DND-41 (cell line): ENCODE data around the gene KCNJ13.

Source experiments
- ATAC-seq: fragments of 200-7000 bp; cut with Tn5 transposase; 3 replicates; pipeline ENCODE4 v1.9.1; 2021; ENCODE audit warnings: low read depth; ENCODE audit not compliant: insufficient read depth
- DNase-seq: peaks from one replicate; pipeline ENCODE4 v3.0.0-alpha.2; 2020
- H2AFZ ChIP-seq: 2 replicates; pipeline ENCODE4 v1.6.0; 2012; ENCODE audit warnings: low read depth, low read length
- H3K27ac ChIP-seq: 2 replicates; pipeline ENCODE4 v1.5.1; 2012; ENCODE audit warnings: low read length, inconsistent platforms
- H3K27me3 ChIP-seq: fragments of 200-600 bp; sonication (generic); 2 replicates; pipeline ENCODE4 v1.6.0; 2012; ENCODE audit warnings: low read length, mild to moderate bottlenecking, inconsistent platforms; ENCODE audit not compliant: insufficient read depth, poor library complexity
- H3K36me3 ChIP-seq: 2 replicates; pipeline ENCODE4 v1.5.1; 2012; ENCODE audit warnings: low read length, inconsistent platforms; ENCODE audit not compliant: insufficient read depth
- H3K4me1 ChIP-seq: 2 replicates; pipeline ENCODE4 v1.5.1; 2012; ENCODE audit warnings: mild to moderate bottlenecking, low read length; ENCODE audit not compliant: insufficient read depth
- H3K4me2 ChIP-seq: 2 replicates; pipeline ENCODE4 v1.6.0; 2012; ENCODE audit warnings: mild to moderate bottlenecking, moderate library complexity, low read length, inconsistent platforms; ENCODE audit not compliant: insufficient read depth
- H3K4me3 ChIP-seq, 2 experiments: fragments of 200-600 bp in 1 of 2; shearing (Covaris generic) in 1 of 2; 2 replicates each; pipeline ENCODE4 v1.5.1; 2012 to 2016; ENCODE audit warnings: inconsistent platforms in 2 of 2, low read length in 2 of 2, mild to moderate bottlenecking in 2 of 2, low read depth in 1 of 2, moderate library complexity in 1 of 2
- H3K79me2 ChIP-seq: 2 replicates; pipeline ENCODE4 v1.6.0; 2012; ENCODE audit warnings: low read length, inconsistent platforms; ENCODE audit not compliant: insufficient read depth
- H3K9ac ChIP-seq: 2 replicates; pipeline ENCODE4 v1.6.0; 2012; ENCODE audit warnings: low read depth, mild to moderate bottlenecking, inconsistent platforms, low read length, moderate library complexity
- H3K9me3 ChIP-seq: 2 replicates; pipeline ENCODE4 v1.5.1; 2012; ENCODE audit warnings: low read length, moderate library complexity, mild to moderate bottlenecking, inconsistent platforms; ENCODE audit not compliant: insufficient read depth, severe bottlenecking
- H4K20me1 ChIP-seq: 2 replicates; pipeline ENCODE4 v1.6.0; 2012; ENCODE audit warnings: low read length; ENCODE audit not compliant: insufficient read depth
- EZH2 ChIP-seq: IDR thresholded peaks from 3 replicates; pipeline ENCODE4 v1.6.1; 2012; ENCODE audit warnings: borderline replicate concordance, low read depth, mild to moderate bottlenecking, moderate library complexity, low read length, inconsistent platforms; ENCODE audit not compliant: severe bottlenecking
- TF ChIP-seq, protein P1 (sequence below): IDR thresholded peaks from 2 replicates; pipeline ENCODE4 v1.5.1; 2012; ENCODE audit warnings: borderline replicate concordance, low read length, moderate library complexity, mild to moderate bottlenecking; ENCODE audit not compliant: poor library complexity, severe bottlenecking; ENCODE audit errors: extremely low read depth

Gene KCNJ13

GRCh38 chr2:232761301-232761907 is 15.0 kb downstream of the KCNJ13 start:
- TF ChIP-seq, protein P1, sequence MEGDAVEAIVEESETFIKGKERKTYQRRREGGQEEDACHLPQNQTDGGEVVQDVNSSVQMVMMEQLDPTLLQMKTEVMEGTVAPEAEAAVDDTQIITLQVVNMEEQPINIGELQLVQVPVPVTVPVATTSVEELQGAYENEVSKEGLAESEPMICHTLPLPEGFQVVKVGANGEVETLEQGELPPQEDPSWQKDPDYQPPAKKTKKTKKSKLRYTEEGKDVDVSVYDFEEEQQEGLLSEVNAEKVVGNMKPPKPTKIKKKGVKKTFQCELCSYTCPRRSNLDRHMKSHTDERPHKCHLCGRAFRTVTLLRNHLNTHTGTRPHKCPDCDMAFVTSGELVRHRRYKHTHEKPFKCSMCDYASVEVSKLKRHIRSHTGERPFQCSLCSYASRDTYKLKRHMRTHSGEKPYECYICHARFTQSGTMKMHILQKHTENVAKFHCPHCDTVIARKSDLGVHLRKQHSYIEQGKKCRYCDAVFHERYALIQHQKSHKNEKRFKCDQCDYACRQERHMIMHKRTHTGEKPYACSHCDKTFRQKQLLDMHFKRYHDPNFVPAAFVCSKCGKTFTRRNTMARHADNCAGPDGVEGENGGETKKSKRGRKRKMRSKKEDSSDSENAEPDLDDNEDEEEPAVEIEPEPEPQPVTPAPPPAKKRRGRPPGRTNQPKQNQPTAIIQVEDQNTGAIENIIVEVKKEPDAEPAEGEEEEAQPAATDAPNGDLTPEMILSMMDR = peak; percentile 62
- no peak for TF ChIP-seq EZH2
- Histone ChIP-seq H3K79me2 (no peaks in the 10 kb centered on the region), H3K4me1 (no peaks in the 10 kb centered on the region), H3K27ac (no peak overlapping the region), H3K27me3 (no peaks in the 10 kb centered on the region), H3K36me3 (peaks cover 72% of the 10 kb centered on the region), H3K4me3 (no peak overlapping the region), H3K9ac (no peak overlapping the region), H4K20me1 (peaks cover 2% of the 10 kb centered on the region; the same call in 1 of the 2 replicates), H2AFZ (no peak overlapping the region), H3K4me2 (no peak overlapping the region), H3K9me3 (no peaks in the 10 kb centered on the region)
- DNase-seq (peak; percentile 37), ATAC-seq (peak; percentile 62; the same call in 2 of the 3 replicates)

DNA sequence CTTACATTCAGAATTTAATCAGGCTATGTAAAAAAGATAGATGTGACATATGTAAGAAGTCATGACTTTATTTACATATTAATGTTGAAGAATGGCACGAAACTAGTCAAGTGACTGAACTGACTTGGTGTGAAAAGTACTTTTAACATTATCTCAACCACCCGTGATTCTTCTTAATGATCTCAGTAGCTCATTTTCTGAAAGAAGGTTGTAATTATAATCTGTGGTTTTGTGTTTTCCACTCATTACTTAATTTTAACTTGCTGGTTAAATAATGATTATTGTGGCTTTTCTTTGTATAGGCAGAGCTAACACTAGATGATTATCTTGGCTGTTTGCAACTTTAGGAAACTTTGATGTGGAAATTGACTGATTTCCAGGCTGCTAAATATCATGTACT is 18.5 kb downstream of the KCNJ13 start:
- Histone ChIP-seq H3K4me3 (no peak overlapping the region), H3K9ac (no peak overlapping the region), H3K27ac (no peak overlapping the region), H3K4me1 (no peaks in the 10 kb centered on the region), H3K79me2 (no peaks in the 10 kb centered on the region), H3K9me3 (no peaks in the 10 kb centered on the region), H3K36me3 (peaks cover 68% of the 10 kb centered on the region), H3K27me3 (no peaks in the 10 kb centered on the region), H2AFZ (no peak overlapping the region), H4K20me1 (peaks cover 2% of the 10 kb centered on the region; the same call in 1 of the 2 replicates), H3K4me2 (no peak overlapping the region)
- ATAC-seq = no peak
- no peak for DNase-seq
- no peak for TF ChIP-seq EZH2
- TF ChIP-seq, protein P1 = no peak

DNA sequence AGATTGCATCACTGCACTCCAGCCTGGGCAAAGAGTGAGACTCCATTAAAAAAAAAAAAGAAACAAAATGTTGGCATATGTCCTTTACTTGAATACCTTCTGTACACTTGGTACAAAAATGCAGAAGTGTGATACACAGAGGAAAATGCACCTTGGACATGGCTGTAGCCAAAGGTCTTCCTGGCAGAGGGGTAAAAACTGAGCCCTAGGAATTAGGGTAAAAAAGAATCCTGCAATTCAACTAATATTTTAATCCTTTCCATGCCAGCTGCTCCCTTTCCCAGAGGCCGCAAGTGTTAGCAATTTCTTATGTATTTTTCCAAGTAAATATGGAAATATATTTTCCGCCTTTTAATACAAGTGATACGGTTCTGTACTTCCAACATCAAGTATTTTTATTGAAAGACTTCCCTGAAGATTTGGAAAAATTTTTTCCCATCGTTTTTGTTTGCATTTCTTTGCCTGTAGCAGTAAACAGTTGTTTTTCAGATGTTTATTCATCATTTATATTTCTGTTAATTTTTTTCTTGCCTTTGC is 26.2 kb downstream of the KCNJ13 start:
- no peak for TF ChIP-seq EZH2
- TF ChIP-seq, protein P1 = no peak
- Histone ChIP-seq H3K4me3 (no peak overlapping the region), H3K36me3 (peaks cover 66% of the 10 kb centered on the region; the same call in 1 of the 2 replicates), H3K4me2 (no peak overlapping the region), H4K20me1 (no peaks in the 10 kb centered on the region), H3K79me2 (no peaks in the 10 kb centered on the region), H3K9ac (no peak overlapping the region), H3K27ac (no peak overlapping the region), H3K9me3 (no peaks in the 10 kb centered on the region), H3K4me1 (no peaks in the 10 kb centered on the region), H3K27me3 (no peaks in the 10 kb centered on the region), H2AFZ (no peak overlapping the region)
- no peak for DNase-seq
- ATAC-seq = no peak
